Skin of body (tissue), 3 donors: Measurements from ENCODE around the gene COG4. TPM values are rescaled to one million over a fixed set of nuclear protein-coding genes. Genes with fewer than 3 reads are reported as not detected.
A peak's percentile ranks its signal among the peaks of the same experiment; 100 is the strongest.

ENCODE experiments used
- DNase-seq: peaks from one replicate; lab custom pipeline; 2025; lab: John Stamatoyannopoulos, UW
- small RNA-seq: library from RNA; depleted of rRNA; stranded (forward); fragments of <200 nt; gene quantifications from one replicate; pipeline ENCODE3, GENCODE V24; 2014; ENCODE audit warnings: low replicate concordance
- total RNA-seq: library from RNA; depleted of rRNA; stranded (reverse); fragments of >200 nt; gene quantifications from one replicate; pipeline ENCODE4 v1.2.3, GENCODE V29; 2014

COG4 gene
- total RNA-seq, 1 donor from 2014 or later: 28.7 TPM

DNA sequence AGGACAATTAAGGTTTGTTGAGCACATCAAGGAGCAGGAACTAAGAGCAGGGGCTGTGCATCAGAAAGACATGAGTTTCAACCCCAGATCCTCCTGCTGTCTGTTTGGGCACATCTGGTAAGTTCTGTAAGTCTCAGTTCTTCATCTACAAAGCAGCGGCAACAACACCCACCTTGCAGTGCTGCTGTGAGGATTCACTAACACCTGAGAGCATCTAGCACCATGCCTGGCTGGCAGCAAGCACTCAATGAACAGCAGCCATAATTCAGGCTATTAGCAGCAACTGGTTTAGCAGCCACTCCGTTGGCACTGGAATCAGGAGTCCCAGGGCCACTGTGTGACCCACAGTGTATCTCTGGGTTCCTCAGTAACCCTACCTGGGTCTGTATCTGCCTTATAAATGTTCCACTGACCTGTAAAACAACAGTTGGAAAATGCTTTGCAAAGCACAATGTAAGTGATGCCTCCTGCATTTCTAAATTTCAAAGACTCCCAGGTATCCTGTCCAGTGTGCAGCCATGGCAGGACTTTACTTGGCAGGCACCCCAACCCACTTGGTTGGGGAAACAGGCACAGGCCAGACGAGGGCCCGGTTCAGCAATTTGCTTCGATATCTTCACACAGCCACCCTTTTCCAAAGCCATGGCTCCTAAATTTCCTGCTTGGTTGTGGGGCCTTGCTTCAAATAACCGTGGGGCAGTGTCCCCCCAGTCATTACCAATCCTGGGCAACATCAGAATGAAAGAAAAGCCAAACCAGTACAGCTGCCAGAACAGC, 88.7 kb downstream of the COG4 start:
- DNase-seq: no peak

DNA sequence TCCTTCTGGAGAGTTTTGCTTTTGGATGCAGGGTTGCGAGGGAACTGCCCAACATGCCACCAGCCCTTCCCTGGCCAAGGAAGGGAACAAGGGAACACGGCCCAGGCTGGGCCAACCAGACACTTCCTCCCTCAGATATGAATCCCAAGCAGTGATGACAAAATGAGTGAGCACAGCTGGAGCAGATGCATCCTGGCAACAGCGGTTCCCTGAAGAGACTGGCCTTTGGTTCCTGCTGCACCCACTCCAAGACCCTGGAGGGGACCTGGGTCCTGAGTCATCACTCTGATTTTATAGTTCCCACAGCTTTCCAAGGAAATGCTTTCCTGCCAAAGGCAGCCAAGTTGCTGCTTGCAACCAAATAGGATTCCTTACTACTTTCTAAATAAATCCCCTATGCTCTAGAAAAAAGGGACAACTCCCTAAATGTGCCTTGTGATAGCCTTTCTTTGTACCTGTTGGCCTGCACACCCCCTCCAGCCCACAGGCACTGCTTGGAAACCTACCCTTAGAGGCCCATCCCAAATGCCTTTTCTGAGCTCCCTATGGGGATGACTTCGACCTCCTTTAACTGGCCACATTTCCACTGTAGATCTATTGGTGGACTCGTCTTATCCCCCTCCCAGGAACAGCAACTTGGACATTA, 89.8 kb downstream of the COG4 start:
- peak; percentile 48 for DNase-seq

DNA sequence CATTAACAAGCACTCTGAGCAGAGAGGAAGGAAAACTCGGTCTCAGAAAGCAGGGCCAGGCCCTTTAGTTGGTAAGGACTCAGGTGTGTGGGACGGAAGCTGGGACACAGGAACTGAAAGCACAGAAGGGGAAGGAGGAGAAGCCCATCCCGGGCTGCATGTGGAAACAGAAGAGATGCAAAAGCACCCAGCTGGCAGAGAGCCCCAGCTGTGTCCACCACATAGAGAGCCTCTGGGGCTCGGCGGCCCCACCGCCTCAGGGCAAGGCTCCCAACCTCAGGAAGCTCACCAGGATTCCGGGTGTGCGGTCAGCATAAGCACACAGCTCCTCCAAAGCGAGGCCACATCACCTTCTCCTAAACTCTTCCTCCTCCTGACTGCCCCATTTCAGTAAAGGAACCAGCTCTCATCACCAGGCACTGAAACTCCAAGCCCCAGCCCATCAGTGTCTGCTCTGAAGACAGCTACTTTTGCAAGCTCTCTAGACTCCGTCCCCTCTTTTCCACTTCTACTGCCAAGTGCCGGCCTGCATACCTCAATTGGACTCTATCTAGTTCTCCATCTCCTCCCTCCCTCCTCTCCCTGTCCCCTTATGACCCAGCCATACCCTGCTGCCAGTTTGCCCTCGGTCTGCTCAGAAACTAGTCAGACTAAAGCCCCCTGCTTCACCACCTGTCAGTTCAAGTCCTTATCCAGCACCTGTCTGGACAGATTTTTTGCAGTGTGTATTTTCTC, 90.5 kb downstream of the COG4 start:
- DNase-seq: no peak

GRCh38 chr16:70432356-70432722, 91.0 kb downstream of the COG4 start:
- DNase-seq: no peak

GRCh38 chr16:70430667-70431536, 92.5 kb downstream of the COG4 start:
- peak; percentile 19 for DNase-seq

Small RNA genes within 50 kb of the gene (small RNA-seq; reads per million reads assigned to genes)
- gene RNU6-23P (not detected), gene RPS27P26 (not detected), gene SNORD111 (153 reads per million, percentile 97 among the genes with 10 or more reads in this experiment), gene SNORD111B (64.2 reads per million, percentile 96 among the genes with 10 or more reads in this experiment)

Other genes starting within 250 kb of the COG4 start
- gene AARS1, start 234.0 kb downstream of the COG4 start, total RNA-seq: 55.1 TPM
- 18.7 TPM for gene DDX19B, start 224.4 kb downstream of the COG4 start, total RNA-seq
- gene DDX19A, start 176.7 kb downstream of the COG4 start, total RNA-seq: 30.0 TPM
- 23.6 TPM for gene ST3GAL2, start 84.5 kb downstream of the COG4 start, total RNA-seq
- gene FCSK, start 69.0 kb downstream of the COG4 start, total RNA-seq: 8.7 TPM
- gene SF3B3, start 262 bp upstream of the COG4 start, total RNA-seq: 85.2 TPM
- 10.2 TPM for gene IL34, start 123.0 kb upstream of the COG4 start, total RNA-seq
- 30.2 TPM for gene MTSS2, start 162.5 kb upstream of the COG4 start, total RNA-seq